Trophoblast cell (in vitro differentiated cells and primary cell): ENCODE data around the gene PREX1.

Experiments
- DNase-seq, 2 donors: peaks; one replicate each; pipeline ENCODE4 v3.0.0-alpha.2; 2016
- H2AFZ ChIP-seq: 2 replicates; pipeline ENCODE4 v1.6.1; 2013; ENCODE audit warnings: low read length, moderate library complexity, mild to moderate bottlenecking; ENCODE audit not compliant: insufficient read depth, poor library complexity
- H2AK5ac ChIP-seq: 2 replicates; pipeline ENCODE4 v1.6.1; 2013; ENCODE audit warnings: mild to moderate bottlenecking, low read length
- H2BK120ac ChIP-seq: 2 replicates; pipeline ENCODE4 v1.6.1; 2013; ENCODE audit warnings: low read length, mild to moderate bottlenecking, moderate library complexity; ENCODE audit not compliant: insufficient read depth, poor library complexity
- H2BK12ac ChIP-seq: 2 replicates; pipeline ENCODE4 v1.6.1; 2013; ENCODE audit warnings: mild to moderate bottlenecking, low read length, moderate library complexity
- H2BK5ac ChIP-seq: 2 replicates; pipeline ENCODE4 v1.6.1; 2013; ENCODE audit warnings: low read length, low read depth, moderate library complexity, mild to moderate bottlenecking; ENCODE audit not compliant: poor library complexity
- H3K14ac ChIP-seq: 2 replicates; pipeline ENCODE4 v1.6.1; 2013; ENCODE audit warnings: mild to moderate bottlenecking, low read length
- H3K18ac ChIP-seq: 2 replicates; pipeline ENCODE4 v1.6.1; 2013; ENCODE audit warnings: mild to moderate bottlenecking, low read length
- H3K23ac ChIP-seq: 2 replicates; pipeline ENCODE4 v1.6.1; 2013; ENCODE audit warnings: low read length
- H3K27ac ChIP-seq: 2 replicates; pipeline ENCODE4 v1.5.1; 2013; ENCODE audit warnings: low read depth, mild to moderate bottlenecking, inconsistent platforms, low read length, moderate library complexity
- H3K27me3 ChIP-seq: 2 replicates; pipeline ENCODE4 v1.6.1; 2013; ENCODE audit warnings: inconsistent platforms, mild to moderate bottlenecking, low read length, moderate library complexity; ENCODE audit not compliant: insufficient read depth
- H3K36me3 ChIP-seq, 2 experiments: 1 replicate in 1 of 2; 2 replicates in 1 of 2; pipeline ENCODE4 v1.6.1; 2013; ENCODE audit warnings: low read length in 2 of 2, mild to moderate bottlenecking in 2 of 2, moderate library complexity in 1 of 2; ENCODE audit not compliant: insufficient read depth in 2 of 2, control insufficient read depth in 1 of 2
- H3K4ac ChIP-seq: 2 replicates; pipeline ENCODE4 v1.6.1; 2013; ENCODE audit warnings: low read depth, mild to moderate bottlenecking, low read length, moderate library complexity
- H3K4me1 ChIP-seq, 2 experiments: 1 replicate in 1 of 2; 2 replicates in 1 of 2; pipeline ENCODE4 v1.6.1; 2013; ENCODE audit warnings: low read length in 2 of 2, mild to moderate bottlenecking in 2 of 2, moderate library complexity in 1 of 2; ENCODE audit not compliant: insufficient read depth in 2 of 2, control insufficient read depth in 1 of 2
- H3K4me2 ChIP-seq: 2 replicates; pipeline ENCODE4 v1.6.1; 2013; ENCODE audit warnings: inconsistent platforms, mild to moderate bottlenecking, low read length, moderate library complexity
- H3K4me3 ChIP-seq: 2 replicates; pipeline ENCODE4 v1.5.1; 2013; ENCODE audit warnings: mild to moderate bottlenecking, low read depth, low read length, inconsistent platforms
- H3K79me1 ChIP-seq: one replicate; pipeline ENCODE4 v1.6.1; 2013; ENCODE audit warnings: low read length
- H3K79me2 ChIP-seq: 2 replicates; pipeline ENCODE4 v1.6.1; 2013; ENCODE audit warnings: low read length, mild to moderate bottlenecking; ENCODE audit not compliant: control insufficient read depth, insufficient read depth, poor library complexity
- H3K9ac ChIP-seq: 2 replicates; pipeline ENCODE4 v1.6.1; 2013; ENCODE audit warnings: mild to moderate bottlenecking, low read length
- H3K9me3 ChIP-seq: 2 replicates; pipeline ENCODE4 v1.6.1; 2013; ENCODE audit warnings: low read depth, mild to moderate bottlenecking, control low read depth, inconsistent platforms, low read length; ENCODE audit not compliant: insufficient read depth
- H4K12ac ChIP-seq: 2 replicates; pipeline ENCODE4 v1.6.1; 2013; ENCODE audit warnings: low read depth, mild to moderate bottlenecking, low read length, moderate library complexity
- H4K8ac ChIP-seq: 2 replicates; pipeline ENCODE4 v1.6.1; 2013; ENCODE audit warnings: low read depth, mild to moderate bottlenecking, low read length, moderate library complexity
- H4K91ac ChIP-seq: one replicate; pipeline ENCODE4 v1.6.1; 2013; ENCODE audit warnings: low read depth, mild to moderate bottlenecking, low read length, moderate library complexity
- WGBS: extraction: QIAGEN DNeasy Blood & Tissue Kit; methylation state at CpG from one replicate; pipeline ENCODE4 v1.1.7; 2013; ENCODE audit warnings: missing lambda C conversion rate; ENCODE audit not compliant: insufficient read length, insufficient coverage; ENCODE audit errors: extremely low coverage; 5-methylcytosine and 5-hydroxymethylcytosine counted together

Gene PREX1

GRCh38 chr20:48766961-48767960 is 60.5 kb downstream of the PREX1 start:
- Histone ChIP-seq H2AFZ (no peak overlapping the region), H3K4me1 (no peaks in the 10 kb centered on the region), H3K36me3 (no peaks in the 10 kb centered on the region), H3K79me2 (no peaks in the 10 kb centered on the region), H3K4me2 (no peak overlapping the region), H3K27ac (no peak overlapping the region), H3K18ac (no peak overlapping the region), H3K79me1 (no peaks in the 10 kb centered on the region), H2BK12ac (no peak overlapping the region), H4K12ac (no peak overlapping the region), H3K14ac (no peak overlapping the region), H2AK5ac (no peak overlapping the region), H2BK5ac (no peak overlapping the region), H3K4me3 (no peak overlapping the region), H3K23ac (no peak overlapping the region), H4K8ac (no peak overlapping the region), H2BK120ac (no peak overlapping the region), H4K91ac (no peak overlapping the region), H3K4ac (no peak overlapping the region), H3K9ac (no peak overlapping the region), H3K27me3 (no peaks in the 10 kb centered on the region), H3K9me3 (peaks cover 3% of the 10 kb centered on the region)
- no peak for DNase-seq
- WGBS = no CpG with 5 or more reads among the region's 27 CpGs

GRCh38 chr20:48766205-48766604 is 61.6 kb downstream of the PREX1 start:
- Histone ChIP-seq H3K18ac (no peak overlapping the region), H4K8ac (no peak overlapping the region), H4K12ac (no peak overlapping the region), H3K27ac (no peak overlapping the region), H3K36me3 (no peaks in the 10 kb centered on the region), H3K9me3 (peaks cover 5% of the 10 kb centered on the region), H2AK5ac (no peak overlapping the region), H2BK120ac (no peak overlapping the region), H3K79me2 (no peaks in the 10 kb centered on the region), H3K4me2 (no peak overlapping the region), H3K9ac (no peak overlapping the region), H4K91ac (no peak overlapping the region), H3K14ac (no peak overlapping the region), H2AFZ (no peak overlapping the region), H3K4me3 (no peak overlapping the region), H3K23ac (no peak overlapping the region), H2BK12ac (no peak overlapping the region), H3K27me3 (no peaks in the 10 kb centered on the region), H3K4ac (no peak overlapping the region), H2BK5ac (no peak overlapping the region), H3K79me1 (no peaks in the 10 kb centered on the region), H3K4me1 (no peaks in the 10 kb centered on the region)
- whole genome bisulfite sequencing = no CpG with 5 or more reads among the region's 7 CpGs
- no peak for DNase-seq

GRCh38 chr20:48765359-48765758 is 62.4 kb downstream of the PREX1 start:
- Histone ChIP-seq H3K27ac (no peak overlapping the region), H4K8ac (no peak overlapping the region), H3K79me1 (no peaks in the 10 kb centered on the region), H3K36me3 (no peaks in the 10 kb centered on the region), H3K9me3 (peaks cover 5% of the 10 kb centered on the region), H4K91ac (no peak overlapping the region), H2AK5ac (no peak overlapping the region), H3K4me3 (no peak overlapping the region), H3K4me1 (no peaks in the 10 kb centered on the region), H3K23ac (no peak overlapping the region), H3K18ac (no peak overlapping the region), H3K4ac (no peak overlapping the region), H3K27me3 (no peaks in the 10 kb centered on the region), H3K79me2 (no peaks in the 10 kb centered on the region), H2AFZ (no peak overlapping the region), H2BK5ac (no peak overlapping the region), H2BK120ac (no peak overlapping the region), H3K4me2 (no peak overlapping the region), H4K12ac (no peak overlapping the region), H3K9ac (no peak overlapping the region), H2BK12ac (no peak overlapping the region), H3K14ac (no peak overlapping the region)
- DNase-seq = peak in 1 of 2 donors; percentile 9
- no CpG with 5 or more reads among the region's 4 CpGs for WGBS

- DNase-seq = no peak
- Histone ChIP-seq H2BK5ac (no peak overlapping the region), H4K8ac (no peak overlapping the region), H3K18ac (no peak overlapping the region), H3K27ac (no peak overlapping the region), H3K4me1 (no peaks in the 10 kb centered on the region), H3K9me3 (peaks cover 5% of the 10 kb centered on the region), H3K9ac (no peak overlapping the region), H3K79me1 (no peaks in the 10 kb centered on the region), H4K12ac (no peak overlapping the region), H3K27me3 (no peaks in the 10 kb centered on the region), H3K4me3 (no peak overlapping the region), H2BK120ac (no peak overlapping the region), H4K91ac (no peak overlapping the region), H3K4me2 (no peak overlapping the region), H3K14ac (no peak overlapping the region), H3K79me2 (no peaks in the 10 kb centered on the region), H3K36me3 (no peaks in the 10 kb centered on the region), H3K23ac (no peak overlapping the region), H2BK12ac (no peak overlapping the region), H2AFZ (no peak overlapping the region), H2AK5ac (no peak overlapping the region), H3K4ac (no peak overlapping the region)
- no CpG with 5 or more reads among the region's 13 CpGs for WGBS
Observed at GRCh38 chr20:48763216-48763914, 64.4 kb downstream of the PREX1 start.
